Measurements from ENCODE around the gene NKX1-1.
"Not testable (repeated sequence)": the region's sequence is repeated elsewhere in the genome, so short reads cannot be mapped to it uniquely, and the experiment has no call there.

Gene NKX1-1

DNA sequence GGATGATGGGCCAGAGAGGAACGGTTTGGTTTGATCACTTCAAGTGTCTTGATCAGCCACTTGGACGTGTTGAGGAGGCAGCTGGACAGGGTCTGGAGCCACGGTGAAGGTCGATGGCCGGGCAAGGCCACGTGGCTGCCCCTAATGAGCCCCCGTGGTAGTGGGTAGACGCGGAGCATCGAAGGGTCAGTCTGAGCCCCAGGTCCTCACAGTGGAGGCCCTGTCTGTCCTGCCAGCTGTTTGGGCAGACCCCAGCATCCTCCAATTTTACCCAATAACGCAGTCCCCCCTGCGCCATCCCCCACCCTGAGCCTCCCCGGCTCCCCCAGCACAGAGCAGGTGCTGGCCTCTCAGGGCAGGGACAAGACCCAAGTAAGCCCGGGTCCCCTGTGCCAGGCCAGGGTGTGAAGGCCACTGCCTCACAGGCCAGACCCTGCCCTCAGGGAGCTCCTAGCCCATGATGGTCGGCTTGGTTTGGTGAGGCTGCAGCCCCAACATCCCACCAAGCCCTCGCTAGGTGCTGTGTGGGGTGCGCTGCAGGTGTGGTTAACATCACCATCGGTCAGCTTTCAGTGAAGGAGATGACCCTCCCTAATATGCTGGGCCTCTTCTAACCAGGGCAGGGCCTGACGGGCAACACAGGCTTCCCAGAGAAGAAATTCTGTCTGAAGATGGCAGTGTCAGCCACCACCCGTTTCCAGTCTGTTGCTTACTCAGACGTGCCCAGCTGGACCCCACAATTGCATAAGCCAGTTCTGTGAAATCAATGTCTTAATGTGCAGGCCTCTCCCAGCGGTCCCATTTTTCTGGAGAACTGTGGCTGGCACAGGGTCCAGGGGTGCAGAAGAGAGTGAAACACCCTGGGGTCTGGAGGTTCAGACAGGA is 40.5 kb upstream of the NKX1-1 start:
- no peak overlapping the region for H3K4me3 ChIP-seq (ENCODE audit: low read depth in 1 of 2, low read length in 2 of 2)
- no peak overlapping the region for H3K27ac ChIP-seq (ENCODE audit: low read depth, low read length)
- peaks cover 0 to 7% of the 10 kb centered on the region in 2 donors for H3K27me3 ChIP-seq (ENCODE audit: control insufficient read depth in 1 of 2, insufficient read depth in 2 of 2, low read length in 2 of 2)
- H3K9me3 ChIP-seq (ENCODE audit: control insufficient read depth in 1 of 2, low read length in 2 of 2): no peaks in the 10 kb centered on the region
- no peaks in the 10 kb centered on the region for H3K4me1 ChIP-seq (ENCODE audit: control insufficient read depth in 1 of 2, insufficient read depth in 2 of 2, low read length in 2 of 2)
- no peaks in the 10 kb centered on the region for H3K36me3 ChIP-seq (ENCODE audit: control insufficient read depth in 1 of 2, insufficient read depth in 2 of 2, low read length in 2 of 2)
- no peak overlapping the region for H3K9ac ChIP-seq (ENCODE audit: low read depth in 1 of 2, low read length in 2 of 2)

DNA sequence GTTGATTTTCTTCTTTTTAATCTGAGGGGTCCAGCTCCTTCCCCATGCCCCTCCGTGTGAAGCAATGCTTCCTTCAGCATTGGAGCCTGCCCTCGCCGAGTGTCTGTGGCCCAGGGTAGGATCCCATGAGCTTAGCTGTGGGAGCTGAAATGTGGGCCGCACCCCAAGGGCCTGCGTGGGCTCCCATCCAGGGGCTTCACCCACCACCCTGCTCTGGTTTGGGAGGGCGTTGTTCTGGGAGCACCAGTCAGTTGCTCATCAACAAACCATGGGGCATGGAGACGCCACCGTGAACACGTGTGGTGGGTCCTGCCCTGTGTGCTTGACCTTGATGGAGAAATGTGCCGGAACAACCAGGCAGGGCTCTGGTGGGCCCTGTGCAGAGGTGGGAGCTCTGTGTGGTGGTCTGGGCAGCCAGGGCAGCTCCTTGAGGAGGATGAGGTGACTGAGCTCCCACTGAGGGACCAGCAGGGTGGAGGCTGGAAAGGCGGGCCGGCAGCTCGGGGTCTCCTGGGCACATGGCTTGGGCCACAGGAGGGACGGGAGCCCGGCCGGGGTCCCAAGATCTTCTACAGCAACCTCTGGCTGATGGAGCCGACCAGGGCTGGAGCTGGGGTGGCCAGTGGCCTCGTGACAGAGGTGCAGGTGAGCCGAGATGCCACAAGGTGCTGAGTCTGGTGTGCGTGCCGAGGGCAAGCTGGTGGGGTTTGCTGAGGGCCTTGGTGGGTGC is 39.6 kb upstream of the NKX1-1 start:
- Histone ChIP-seq H3K9ac (ENCODE audit: low read depth in 1 of 2, low read length in 2 of 2) (no peak overlapping the region), H3K36me3 (ENCODE audit: control insufficient read depth in 1 of 2, insufficient read depth in 2 of 2, low read length in 2 of 2) (no peaks in the 10 kb centered on the region), H3K9me3 (ENCODE audit: control insufficient read depth in 1 of 2, low read length in 2 of 2) (no peaks in the 10 kb centered on the region), H3K27ac (ENCODE audit: low read depth, low read length) (no peak overlapping the region), H3K4me1 (ENCODE audit: control insufficient read depth in 1 of 2, insufficient read depth in 2 of 2, low read length in 2 of 2) (no peaks in the 10 kb centered on the region), H3K4me3 (ENCODE audit: low read depth in 1 of 2, low read length in 2 of 2) (no peak overlapping the region), H3K27me3 (ENCODE audit: control insufficient read depth in 1 of 2, insufficient read depth in 2 of 2, low read length in 2 of 2) (peaks cover 0 to 7% of the 10 kb centered on the region in 2 donors)

DNA sequence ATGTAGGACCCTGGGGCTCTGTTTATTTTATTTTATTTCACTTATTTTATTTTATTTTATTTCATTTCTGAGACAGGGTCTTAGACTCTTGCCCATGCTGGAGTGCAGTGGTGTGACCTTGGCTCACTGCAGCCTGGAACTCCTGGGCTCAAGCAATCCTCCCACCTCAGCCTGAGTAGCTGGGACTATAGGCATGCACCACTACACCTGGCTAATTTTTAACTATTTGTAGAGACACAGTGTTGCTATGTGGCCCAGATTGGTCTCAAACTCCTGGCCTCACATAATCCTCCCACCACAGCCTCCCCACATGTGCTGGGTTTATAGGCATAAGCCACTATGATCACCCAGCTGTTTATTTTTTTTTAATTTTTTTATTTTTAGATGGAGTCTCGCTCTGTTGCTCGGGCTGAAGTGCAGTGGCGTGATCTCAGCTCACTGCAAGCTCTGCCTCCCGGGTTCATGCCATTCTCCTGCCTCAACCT is 37.5 kb upstream of the NKX1-1 start:
- H3K36me3 ChIP-seq (ENCODE audit: control insufficient read depth in 1 of 2, insufficient read depth in 2 of 2, low read length in 2 of 2); H3K4me1 ChIP-seq (ENCODE audit: control insufficient read depth in 1 of 2, insufficient read depth in 2 of 2, low read length in 2 of 2); H3K4me3 ChIP-seq (ENCODE audit: low read depth in 1 of 2, low read length in 2 of 2); H3K27me3 ChIP-seq (ENCODE audit: control insufficient read depth in 1 of 2, insufficient read depth in 2 of 2, low read length in 2 of 2); H3K9ac ChIP-seq (ENCODE audit: low read depth in 1 of 2, low read length in 2 of 2); H3K9me3 ChIP-seq (ENCODE audit: control insufficient read depth in 1 of 2, low read length in 2 of 2); H3K27ac ChIP-seq (ENCODE audit: low read depth, low read length): not testable (repeated sequence)

DNA sequence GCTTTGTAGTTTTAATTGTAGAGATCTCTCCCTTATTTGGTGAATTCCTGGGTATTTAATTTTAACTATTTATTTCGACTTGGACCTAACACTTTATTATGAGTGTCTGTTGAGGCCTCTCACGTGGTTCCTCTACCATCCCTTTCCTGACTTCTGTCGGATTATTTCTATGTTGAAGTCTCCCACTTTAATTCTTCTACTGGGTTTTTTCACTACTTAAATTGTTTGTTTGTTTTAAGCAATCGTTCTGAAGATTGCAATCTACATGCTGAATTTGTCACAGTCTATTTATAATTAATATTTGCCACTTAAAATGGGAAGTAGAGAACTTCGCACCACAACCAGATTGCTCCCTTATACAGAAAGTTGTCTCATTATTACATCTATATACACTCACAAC is 20.8 kb upstream of the NKX1-1 start:
- Histone ChIP-seq H3K36me3 (ENCODE audit: control insufficient read depth in 1 of 2, insufficient read depth in 2 of 2, low read length in 2 of 2) (no peaks in the 10 kb centered on the region), H3K4me1 (ENCODE audit: control insufficient read depth in 1 of 2, insufficient read depth in 2 of 2, low read length in 2 of 2) (no peaks in the 10 kb centered on the region), H3K9me3 (ENCODE audit: control insufficient read depth in 1 of 2, low read length in 2 of 2) (no peaks in the 10 kb centered on the region), H3K27me3 (ENCODE audit: control insufficient read depth in 1 of 2, insufficient read depth in 2 of 2, low read length in 2 of 2) (no peaks in the 10 kb centered on the region), H3K9ac (ENCODE audit: low read depth in 1 of 2, low read length in 2 of 2) (no peak overlapping the region), H3K4me3 (ENCODE audit: low read depth in 1 of 2, low read length in 2 of 2) (no peak overlapping the region), H3K27ac (ENCODE audit: low read depth, low read length) (no peak overlapping the region)

DNA sequence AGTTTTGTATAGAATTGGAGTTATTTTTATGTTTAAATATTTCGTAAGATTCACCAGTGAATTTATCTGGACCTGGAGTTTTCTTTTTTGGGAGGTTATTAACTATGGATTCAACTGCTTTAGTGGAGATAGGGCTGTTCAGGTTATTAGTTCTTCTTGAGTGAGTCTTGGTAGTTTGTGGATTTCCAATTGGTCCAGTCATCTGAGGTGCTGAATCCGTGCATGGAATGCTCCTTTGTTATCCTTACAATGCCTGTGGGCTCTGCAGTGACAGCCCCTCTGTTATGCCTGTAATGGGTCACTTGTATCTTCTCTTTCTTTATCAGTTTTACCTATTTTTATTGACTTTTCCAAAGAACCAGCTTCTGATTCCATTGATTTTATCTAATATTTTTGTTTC is 15.4 kb upstream of the NKX1-1 start:
- H3K9ac ChIP-seq (ENCODE audit: low read depth in 1 of 2, low read length in 2 of 2): no peak overlapping the region
- no peaks in the 10 kb centered on the region for H3K9me3 ChIP-seq (ENCODE audit: control insufficient read depth in 1 of 2, low read length in 2 of 2)
- H3K4me3 ChIP-seq (ENCODE audit: low read depth in 1 of 2, low read length in 2 of 2): no peak overlapping the region
- H3K4me1 ChIP-seq (ENCODE audit: control insufficient read depth in 1 of 2, insufficient read depth in 2 of 2, low read length in 2 of 2): no peaks in the 10 kb centered on the region
- no peak overlapping the region for H3K27ac ChIP-seq (ENCODE audit: low read depth, low read length)
- peaks cover 0 to 1% of the 10 kb centered on the region in 2 donors for H3K27me3 ChIP-seq (ENCODE audit: control insufficient read depth in 1 of 2, insufficient read depth in 2 of 2, low read length in 2 of 2)
- H3K36me3 ChIP-seq (ENCODE audit: control insufficient read depth in 1 of 2, insufficient read depth in 2 of 2, low read length in 2 of 2): no peaks in the 10 kb centered on the region

DNA sequence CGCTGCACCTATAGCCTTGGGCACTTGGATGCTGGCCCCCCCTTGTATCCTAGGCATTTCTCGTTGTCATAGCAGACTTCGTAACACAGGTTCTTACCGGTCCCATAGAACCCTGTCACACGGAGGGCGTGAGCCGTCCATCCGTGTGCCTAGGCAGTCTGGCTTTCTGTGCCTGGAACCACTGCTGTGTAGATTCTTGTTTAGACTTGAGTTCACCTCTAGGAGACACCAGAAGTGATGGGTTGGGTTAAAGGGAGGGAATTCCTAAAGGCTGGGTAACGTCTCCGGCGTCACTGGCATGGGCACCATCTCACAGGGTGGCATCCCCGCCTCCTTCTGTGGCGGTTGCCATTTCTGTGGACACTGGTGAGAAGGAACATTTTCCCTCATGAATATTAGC is 13.5 kb upstream of the NKX1-1 start:
- Histone ChIP-seq H3K4me3 (ENCODE audit: low read depth in 1 of 2, low read length in 2 of 2) (no peak overlapping the region), H3K27me3 (ENCODE audit: control insufficient read depth in 1 of 2, insufficient read depth in 2 of 2, low read length in 2 of 2) (peaks cover 0 to 3% of the 10 kb centered on the region in 2 donors), H3K27ac (ENCODE audit: low read depth, low read length) (no peak overlapping the region)

DNA sequence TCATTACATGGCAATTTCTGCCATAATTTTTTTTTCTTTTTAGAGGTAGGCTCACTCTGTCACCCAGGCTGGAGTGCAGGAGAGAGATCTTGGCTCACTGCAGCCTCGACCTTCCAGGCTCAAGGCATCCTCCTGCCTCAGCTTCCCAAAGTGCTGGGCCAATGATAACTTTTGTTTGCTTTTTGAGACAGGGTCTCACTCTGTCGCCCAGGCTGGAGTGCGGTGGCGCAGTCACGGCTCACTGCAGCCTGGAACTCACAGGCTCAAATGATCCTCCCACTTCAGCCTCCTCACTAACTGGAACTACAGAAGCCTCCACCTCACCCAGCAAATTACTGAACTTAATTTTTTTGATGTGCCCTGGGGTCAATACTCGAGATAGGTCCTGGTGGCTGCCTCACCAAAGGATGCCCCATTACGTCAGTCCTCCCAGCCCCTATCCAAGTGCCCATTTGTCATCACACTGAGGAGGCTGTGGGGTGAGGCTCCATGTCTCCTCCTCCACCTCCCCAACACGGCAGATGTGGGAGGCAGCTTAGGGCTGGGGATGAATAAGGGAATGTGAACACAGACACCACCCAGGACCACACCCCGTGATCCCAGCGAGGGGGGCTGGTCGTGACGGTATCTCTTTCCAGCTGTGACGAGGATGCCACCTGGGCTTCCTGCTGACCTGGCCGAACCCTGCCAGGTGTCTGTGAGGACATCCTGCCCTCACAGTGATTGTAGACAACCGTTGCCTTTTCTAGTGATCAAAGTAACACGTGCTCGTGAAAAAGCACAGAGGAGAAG is 12.4 kb upstream of the NKX1-1 start:
- Histone ChIP-seq H3K9me3 (ENCODE audit: control insufficient read depth in 1 of 2, low read length in 2 of 2) (no peaks in the 10 kb centered on the region), H3K27me3 (ENCODE audit: control insufficient read depth in 1 of 2, insufficient read depth in 2 of 2, low read length in 2 of 2) (peaks cover 3 to 5% of the 10 kb centered on the region in 2 donors), H3K27ac (ENCODE audit: low read depth, low read length) (no peak overlapping the region), H3K4me1 (ENCODE audit: control insufficient read depth in 1 of 2, insufficient read depth in 2 of 2, low read length in 2 of 2) (no peaks in the 10 kb centered on the region), H3K9ac (ENCODE audit: low read depth in 1 of 2, low read length in 2 of 2) (no peak overlapping the region), H3K36me3 (ENCODE audit: control insufficient read depth in 1 of 2, insufficient read depth in 2 of 2, low read length in 2 of 2) (no peaks in the 10 kb centered on the region), H3K4me3 (ENCODE audit: low read depth in 1 of 2, low read length in 2 of 2) (no peak overlapping the region)

More for the DNA sequence above, 13.5 kb upstream of the NKX1-1 start:
- H3K4me1 ChIP-seq (ENCODE audit: control insufficient read depth in 1 of 2, insufficient read depth in 2 of 2, low read length in 2 of 2): no peaks in the 10 kb centered on the region
- no peaks in the 10 kb centered on the region for H3K9me3 ChIP-seq (ENCODE audit: control insufficient read depth in 1 of 2, low read length in 2 of 2)
- H3K36me3 ChIP-seq (ENCODE audit: control insufficient read depth in 1 of 2, insufficient read depth in 2 of 2, low read length in 2 of 2): no peaks in the 10 kb centered on the region
- H3K9ac ChIP-seq (ENCODE audit: low read depth in 1 of 2, low read length in 2 of 2): no peak overlapping the region

DNA sequence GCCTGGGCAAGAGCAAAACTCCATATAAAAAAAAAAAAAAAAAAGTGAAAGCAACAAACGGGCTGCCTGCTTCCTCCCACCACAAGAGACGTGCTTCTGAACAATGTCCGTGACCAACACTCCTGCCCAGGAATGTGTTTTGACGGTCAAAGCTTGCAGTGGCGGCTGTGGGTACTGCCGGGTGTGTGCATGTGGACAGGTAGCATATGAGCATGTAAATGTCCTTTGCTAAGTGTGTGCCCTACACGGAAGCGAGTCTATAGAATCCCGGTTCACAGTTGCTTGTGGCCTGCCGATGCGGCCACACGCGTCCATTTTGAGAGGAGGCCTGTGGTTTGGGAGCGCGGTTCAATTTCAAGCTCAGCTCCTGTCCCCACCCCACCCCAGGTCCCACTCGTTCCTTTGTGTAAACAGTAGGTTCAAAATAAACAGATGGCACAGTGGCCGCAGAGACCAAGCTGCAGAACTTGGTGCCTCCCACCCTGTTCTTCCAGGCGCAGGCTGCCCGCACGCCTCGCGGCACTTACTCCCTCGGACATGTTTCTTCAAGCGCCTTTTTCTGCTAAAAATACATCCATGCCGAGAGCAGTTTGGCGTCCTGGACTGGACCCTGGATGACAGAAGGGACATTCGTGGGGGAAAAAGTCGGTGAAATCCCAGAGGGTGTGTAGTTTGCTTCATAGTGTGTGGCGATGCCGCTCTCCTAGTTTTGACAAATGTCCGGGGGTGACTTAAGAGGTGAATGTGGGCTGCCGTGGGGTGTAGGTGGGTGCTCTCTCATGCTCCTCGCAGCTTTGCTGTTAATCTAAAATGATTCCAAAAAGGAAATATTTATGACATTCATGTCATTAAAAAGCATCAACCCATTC is 11.5 kb upstream of the NKX1-1 start:
- Histone ChIP-seq H3K36me3 (ENCODE audit: control insufficient read depth in 1 of 2, insufficient read depth in 2 of 2, low read length in 2 of 2) (no peaks in the 10 kb centered on the region), H3K4me1 (ENCODE audit: control insufficient read depth in 1 of 2, insufficient read depth in 2 of 2, low read length in 2 of 2) (no peaks in the 10 kb centered on the region), H3K4me3 (ENCODE audit: low read depth in 1 of 2, low read length in 2 of 2) (no peak overlapping the region), H3K9me3 (ENCODE audit: control insufficient read depth in 1 of 2, low read length in 2 of 2) (no peaks in the 10 kb centered on the region), H3K27ac (ENCODE audit: low read depth, low read length) (no peak overlapping the region), H3K27me3 (ENCODE audit: control insufficient read depth in 1 of 2, insufficient read depth in 2 of 2, low read length in 2 of 2) (peaks cover 12 to 13% of the 10 kb centered on the region in 2 donors), H3K9ac (ENCODE audit: low read depth in 1 of 2, low read length in 2 of 2) (no peak overlapping the region)

DNA sequence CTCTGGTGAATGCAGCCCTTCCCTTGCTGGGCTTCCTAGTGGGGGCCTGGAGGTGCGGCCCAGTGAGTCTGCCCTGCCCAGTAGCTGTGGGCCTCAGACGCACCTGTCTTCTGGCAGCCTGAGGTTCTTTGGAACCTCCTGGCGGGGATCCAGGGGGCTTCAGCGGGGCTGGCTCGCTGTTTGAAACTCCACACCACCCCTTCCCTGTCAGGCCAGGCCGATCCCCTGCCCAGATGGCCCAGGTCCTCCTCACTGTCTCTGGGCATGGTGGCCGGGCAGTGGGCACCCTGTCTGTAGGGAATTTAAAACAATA is 10.7 kb upstream of the NKX1-1 start:
- no peaks in the 10 kb centered on the region for H3K9me3 ChIP-seq (ENCODE audit: control insufficient read depth in 1 of 2, low read length in 2 of 2)
- no peak overlapping the region for H3K9ac ChIP-seq (ENCODE audit: low read depth in 1 of 2, low read length in 2 of 2)
- no peaks in the 10 kb centered on the region for H3K36me3 ChIP-seq (ENCODE audit: control insufficient read depth in 1 of 2, insufficient read depth in 2 of 2, low read length in 2 of 2)
- H3K4me3 ChIP-seq (ENCODE audit: low read depth in 1 of 2, low read length in 2 of 2): no peak overlapping the region
- no peak overlapping the region for H3K27ac ChIP-seq (ENCODE audit: low read depth, low read length)
- no peaks in the 10 kb centered on the region for H3K4me1 ChIP-seq (ENCODE audit: control insufficient read depth in 1 of 2, insufficient read depth in 2 of 2, low read length in 2 of 2)
- H3K27me3 ChIP-seq (ENCODE audit: control insufficient read depth in 1 of 2, insufficient read depth in 2 of 2, low read length in 2 of 2): peaks cover 20% of the 10 kb centered on the region in 2 donors

Data from duodenal mucosa (tissue), 2 donors.